PFSK-1 (cell line): ENCODE measurements around the gene SMAD2.

Source experiments
- FOXP2 ChIP-seq: optimal IDR thresholded peaks from 2 replicates; pipeline ENCODE3; 2011; ENCODE audit warnings: borderline replicate concordance, control low read depth, inconsistent platforms; ENCODE audit not compliant: insufficient read depth; ENCODE audit errors: extremely low read length, extremely low read depth
- POLR2AphosphoS5 ChIP-seq: IDR thresholded peaks from 2 replicates; pipeline ENCODE4 v1.6.1; 2012; ENCODE audit warnings: low read depth, mild to moderate bottlenecking, control low read depth, low read length, moderate library complexity
- SIN3A ChIP-seq: IDR thresholded peaks from 2 replicates; pipeline ENCODE4 v1.6.1; 2012; ENCODE audit warnings: mild to moderate bottlenecking, low read length, moderate library complexity, borderline replicate concordance; ENCODE audit not compliant: insufficient read depth
- TAF1 ChIP-seq: IDR thresholded peaks from 2 replicates; pipeline ENCODE4 v1.6.1; 2012; ENCODE audit warnings: low read length, control low read depth, borderline replicate concordance; ENCODE audit not compliant: insufficient read depth
- TF ChIP-seq, protein P1 (sequence below), 2 experiments: IDR thresholded peaks; 2 replicates each; pipeline versions ENCODE4 v1.6.1 to v1.8.0; 2011 to 2012; ENCODE audit warnings: low read depth in 2 of 2, low read length in 2 of 2, control low read depth in 1 of 2, inconsistent platforms in 1 of 2, mild to moderate bottlenecking in 1 of 2, moderate library complexity in 1 of 2; ENCODE audit not compliant: insufficient read depth in 1 of 2

Gene SMAD2

GRCh38 chr18:47832348-47832747, 98.1 kb downstream of the SMAD2 start:
- TF ChIP-seq SIN3A (no peak), TAF1 (no peak), FOXP2 (no peak), POLR2AphosphoS5 (no peak)
- TF ChIP-seq, protein P1, sequence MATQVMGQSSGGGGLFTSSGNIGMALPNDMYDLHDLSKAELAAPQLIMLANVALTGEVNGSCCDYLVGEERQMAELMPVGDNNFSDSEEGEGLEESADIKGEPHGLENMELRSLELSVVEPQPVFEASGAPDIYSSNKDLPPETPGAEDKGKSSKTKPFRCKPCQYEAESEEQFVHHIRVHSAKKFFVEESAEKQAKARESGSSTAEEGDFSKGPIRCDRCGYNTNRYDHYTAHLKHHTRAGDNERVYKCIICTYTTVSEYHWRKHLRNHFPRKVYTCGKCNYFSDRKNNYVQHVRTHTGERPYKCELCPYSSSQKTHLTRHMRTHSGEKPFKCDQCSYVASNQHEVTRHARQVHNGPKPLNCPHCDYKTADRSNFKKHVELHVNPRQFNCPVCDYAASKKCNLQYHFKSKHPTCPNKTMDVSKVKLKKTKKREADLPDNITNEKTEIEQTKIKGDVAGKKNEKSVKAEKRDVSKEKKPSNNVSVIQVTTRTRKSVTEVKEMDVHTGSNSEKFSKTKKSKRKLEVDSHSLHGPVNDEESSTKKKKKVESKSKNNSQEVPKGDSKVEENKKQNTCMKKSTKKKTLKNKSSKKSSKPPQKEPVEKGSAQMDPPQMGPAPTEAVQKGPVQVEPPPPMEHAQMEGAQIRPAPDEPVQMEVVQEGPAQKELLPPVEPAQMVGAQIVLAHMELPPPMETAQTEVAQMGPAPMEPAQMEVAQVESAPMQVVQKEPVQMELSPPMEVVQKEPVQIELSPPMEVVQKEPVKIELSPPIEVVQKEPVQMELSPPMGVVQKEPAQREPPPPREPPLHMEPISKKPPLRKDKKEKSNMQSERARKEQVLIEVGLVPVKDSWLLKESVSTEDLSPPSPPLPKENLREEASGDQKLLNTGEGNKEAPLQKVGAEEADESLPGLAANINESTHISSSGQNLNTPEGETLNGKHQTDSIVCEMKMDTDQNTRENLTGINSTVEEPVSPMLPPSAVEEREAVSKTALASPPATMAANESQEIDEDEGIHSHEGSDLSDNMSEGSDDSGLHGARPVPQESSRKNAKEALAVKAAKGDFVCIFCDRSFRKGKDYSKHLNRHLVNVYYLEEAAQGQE (IDR thresholded peaks at IDR 0.05; ENCODE audit: insufficient read depth in 1 of 2, low read depth in 2 of 2, low read length in 2 of 2), result no peak

DNA sequence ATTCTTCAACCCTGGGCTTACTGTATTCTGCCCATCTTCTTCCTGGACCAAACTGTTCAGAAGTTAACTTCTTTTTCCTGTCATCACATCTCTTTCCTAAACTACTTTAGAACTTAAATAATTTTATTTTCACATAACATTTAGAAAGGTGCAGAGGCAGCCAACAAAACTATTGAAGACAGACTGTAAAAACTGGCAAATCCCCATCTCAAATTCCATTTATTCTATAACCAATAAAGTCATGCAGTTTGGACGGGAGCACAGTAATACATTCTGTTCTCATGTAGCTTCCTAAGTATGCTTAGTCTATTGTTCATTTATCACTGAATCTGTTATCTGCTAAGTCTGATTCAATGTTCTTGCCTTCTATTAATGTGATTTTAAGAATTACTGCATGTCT, 99.1 kb downstream of the SMAD2 start:
- no peak for TF ChIP-seq POLR2AphosphoS5

- TF ChIP-seq, protein P1 (IDR thresholded peaks at IDR 0.05; ENCODE audit: insufficient read depth in 1 of 2, low read depth in 2 of 2, low read length in 2 of 2), result no peak
- TF ChIP-seq POLR2AphosphoS5 (no peak), FOXP2 (no peak), TAF1 (no peak)
These were observed 99.7 kb downstream of the SMAD2 start for GRCh38 chr18:47830772-47831171.

DNA sequence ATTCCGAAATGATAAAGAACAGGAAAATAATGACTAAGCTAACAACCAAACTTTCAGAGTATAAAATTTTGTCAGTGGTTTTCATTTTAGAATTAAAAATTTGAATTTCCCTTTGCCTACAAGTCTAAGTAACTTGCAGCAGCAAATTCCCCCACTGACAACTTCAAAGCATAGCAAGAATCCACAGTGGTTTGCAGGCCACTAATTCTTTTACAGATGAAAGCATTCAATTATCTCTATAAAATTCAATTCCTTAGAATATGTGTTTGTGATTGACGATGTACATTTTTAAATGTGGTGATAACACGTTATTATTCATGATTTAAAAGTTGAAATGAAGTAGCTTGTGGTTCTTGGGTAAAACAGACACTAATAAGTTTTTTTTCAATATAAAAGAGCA, 100.6 kb downstream of the SMAD2 start:
- no peak for TF ChIP-seq SIN3A
- no peak for TF ChIP-seq TAF1
- TF ChIP-seq POLR2AphosphoS5, result no peak
- TF ChIP-seq, protein P1 (IDR thresholded peaks at IDR 0.05; ENCODE audit: insufficient read depth in 1 of 2, low read depth in 2 of 2, low read length in 2 of 2), result no peak
- no peak for TF ChIP-seq FOXP2

GRCh38 chr18:47826157-47827074, 104.0 kb downstream of the SMAD2 start:
- no peak for TF ChIP-seq POLR2AphosphoS5
- TF ChIP-seq, protein P1 (IDR thresholded peaks at IDR 0.05; ENCODE audit: insufficient read depth in 1 of 2, low read depth in 2 of 2, low read length in 2 of 2), result no peak
- TF ChIP-seq SIN3A, result no peak
- TF ChIP-seq FOXP2, result no peak
- no peak for TF ChIP-seq TAF1
